PC-3 (cell line): ENCODE results near the gene STK11.

Experiments
- EZH2 ChIP-seq: fragments of 300-600 bp; sonication (generic); IDR thresholded peaks from one replicate; pipeline ENCODE4 v1.6.1; 2017; ENCODE audit warnings: antibody characterized with exemption, mild to moderate bottlenecking, low read length; ENCODE audit not compliant: unreplicated experiment
- EZH2phosphoT487 ChIP-seq: fragments of 300-600 bp; sonication (generic); IDR thresholded peaks from 2 replicates; pipeline ENCODE4 v1.6.1; 2018; ENCODE audit warnings: mild to moderate bottlenecking, antibody characterized with exemption, low read length, borderline replicate concordance
- TF ChIP-seq, protein P1 (sequence below): fragments of 300-600 bp; sonication (generic); conservative IDR thresholded peaks from 2 replicates; pipeline ENCODE4 v1.5.1; 2017; ENCODE audit warnings: antibody characterized with exemption, low read depth, mild to moderate bottlenecking, low read length

DNA sequence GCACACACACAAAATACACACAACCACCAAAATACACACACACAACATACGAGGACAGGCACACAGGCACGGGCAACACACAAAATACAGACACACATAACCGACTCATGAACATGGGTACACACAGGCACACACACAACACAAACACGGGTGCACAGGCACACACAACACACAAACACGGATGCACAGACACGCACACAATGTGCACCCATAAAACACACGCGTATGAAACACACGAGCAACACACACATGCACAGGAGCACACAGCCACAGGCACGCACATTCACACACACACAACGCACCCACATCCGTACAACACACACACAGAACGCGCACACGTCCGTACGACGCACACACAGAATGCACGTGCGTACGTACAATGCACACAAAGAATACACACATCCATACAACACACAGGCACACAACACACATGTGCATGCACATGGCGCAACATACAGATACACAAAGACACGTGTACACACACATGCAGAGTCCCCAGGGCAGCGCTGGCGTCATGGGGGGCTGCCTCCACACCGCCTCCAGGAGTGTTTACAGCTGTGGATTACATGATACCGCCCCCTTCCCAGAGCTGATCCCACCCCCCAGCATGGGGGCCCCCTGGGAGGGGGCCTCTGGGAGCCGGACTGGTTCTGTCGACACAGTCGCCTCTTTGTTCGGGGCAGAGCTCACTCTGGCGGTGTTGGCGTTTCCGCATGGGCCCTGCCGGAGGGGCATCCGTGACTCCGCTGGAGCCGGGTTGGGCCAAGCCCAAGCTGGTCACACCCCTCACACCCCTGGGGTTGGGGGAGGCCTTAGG, 34.4 kb upstream of the STK11 start:
- TF ChIP-seq, protein P1, sequence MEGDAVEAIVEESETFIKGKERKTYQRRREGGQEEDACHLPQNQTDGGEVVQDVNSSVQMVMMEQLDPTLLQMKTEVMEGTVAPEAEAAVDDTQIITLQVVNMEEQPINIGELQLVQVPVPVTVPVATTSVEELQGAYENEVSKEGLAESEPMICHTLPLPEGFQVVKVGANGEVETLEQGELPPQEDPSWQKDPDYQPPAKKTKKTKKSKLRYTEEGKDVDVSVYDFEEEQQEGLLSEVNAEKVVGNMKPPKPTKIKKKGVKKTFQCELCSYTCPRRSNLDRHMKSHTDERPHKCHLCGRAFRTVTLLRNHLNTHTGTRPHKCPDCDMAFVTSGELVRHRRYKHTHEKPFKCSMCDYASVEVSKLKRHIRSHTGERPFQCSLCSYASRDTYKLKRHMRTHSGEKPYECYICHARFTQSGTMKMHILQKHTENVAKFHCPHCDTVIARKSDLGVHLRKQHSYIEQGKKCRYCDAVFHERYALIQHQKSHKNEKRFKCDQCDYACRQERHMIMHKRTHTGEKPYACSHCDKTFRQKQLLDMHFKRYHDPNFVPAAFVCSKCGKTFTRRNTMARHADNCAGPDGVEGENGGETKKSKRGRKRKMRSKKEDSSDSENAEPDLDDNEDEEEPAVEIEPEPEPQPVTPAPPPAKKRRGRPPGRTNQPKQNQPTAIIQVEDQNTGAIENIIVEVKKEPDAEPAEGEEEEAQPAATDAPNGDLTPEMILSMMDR, result no peak
- no peak for TF ChIP-seq EZH2
- no peak for TF ChIP-seq EZH2phosphoT487
